Stromal cell of bone marrow (primary cell): ENCODE measurements around the gene C5orf63.
"Not testable (repeated sequence)": the region's sequence is repeated elsewhere in the genome, so short reads cannot be mapped to it uniquely, and the experiment has no call there.

Experiments
- DNase-seq: peaks from one replicate; pipeline ENCODE4 v3.0.0-alpha.2; 2012; ENCODE audit warnings: low read depth

C5orf63 gene

GRCh38 chr5:127030259-127031146 lies 42.8 kb downstream of the C5orf63 start, which contains the start of gene MARCHF3:
Gene MARCHF3 (minus strand): TSS chr5:127030558. CDS start chr5:126918171, 112,387 bp downstream.
- DNase-seq, result peak; percentile 89

GRCh38 chr5:127029581-127030258 lies 43.6 kb downstream of the C5orf63 start:
- DNase-seq, result peak; percentile 44

DNA sequence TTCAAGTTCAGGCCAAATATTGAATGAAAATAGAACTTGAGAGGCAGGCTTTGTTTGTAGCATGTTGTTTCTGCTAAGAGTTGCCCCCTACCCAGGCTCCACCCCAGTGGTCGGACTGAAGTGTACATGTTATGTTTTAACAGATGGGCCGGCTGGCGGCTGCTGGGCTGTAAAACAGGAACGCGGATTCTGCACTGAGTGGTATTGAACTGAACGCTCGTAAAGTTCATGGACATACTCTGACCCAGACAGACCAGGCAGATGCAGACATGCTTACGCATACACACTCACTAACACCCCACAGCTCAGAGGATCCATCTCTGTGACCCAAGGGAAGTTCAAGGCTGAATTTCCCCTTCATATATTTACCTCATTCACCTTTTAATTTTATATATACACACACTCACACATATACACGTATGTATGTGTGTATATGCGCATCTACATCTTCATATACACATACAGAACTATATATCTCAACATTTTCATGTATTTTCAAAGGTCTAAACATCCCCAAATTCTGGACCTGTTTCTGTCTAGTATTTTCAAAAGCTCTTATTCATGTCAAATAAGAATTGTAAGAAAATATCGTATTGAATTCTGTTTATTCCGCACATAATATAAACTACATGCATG lies 44.4 kb downstream of the C5orf63 start:
- no peak for DNase-seq

DNA sequence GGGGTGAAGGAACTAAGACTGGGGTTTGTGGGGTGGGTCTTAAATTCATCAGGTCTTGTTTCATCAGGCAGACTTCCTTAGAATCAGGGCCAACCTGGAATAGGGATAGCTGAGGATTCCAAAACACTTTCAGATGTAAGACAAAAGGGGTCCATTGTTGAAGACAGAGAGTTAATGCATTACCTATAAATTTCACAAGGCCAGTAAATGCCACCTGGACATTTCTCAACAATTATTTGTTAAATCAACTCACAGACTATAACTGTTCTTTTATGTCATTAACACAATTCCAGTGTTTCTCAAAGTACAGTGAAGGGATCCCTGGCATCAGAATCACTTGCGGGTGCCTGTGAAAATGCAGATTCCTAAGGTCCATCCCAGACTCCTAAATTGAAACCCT lies 45.8 kb downstream of the C5orf63 start:
- DNase-seq, result no peak

DNA sequence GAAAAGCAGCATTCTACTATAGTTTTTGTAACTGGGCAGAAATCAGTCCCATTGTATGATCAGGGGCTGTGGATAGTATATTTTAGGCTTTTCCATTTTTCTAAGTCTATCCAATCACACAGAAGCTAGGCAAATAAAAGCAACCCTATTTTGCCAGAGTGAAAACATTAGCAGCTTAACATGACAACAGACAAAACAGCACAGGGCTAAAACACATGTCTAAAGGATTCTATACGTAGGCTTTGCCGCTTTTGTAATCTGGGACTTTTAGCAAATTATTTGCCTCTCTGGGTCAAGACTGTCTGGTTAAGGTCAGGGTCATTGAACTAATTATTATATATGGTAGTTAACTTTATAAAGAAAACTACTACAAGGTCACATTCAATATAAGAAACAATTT lies 47.1 kb downstream of the C5orf63 start:
- DNase-seq, result no peak

- no peak for DNase-seq
Measured at GRCh38 chr5:127025467-127025866, 47.8 kb downstream of the C5orf63 start.

- no peak for DNase-seq
Measured at GRCh38 chr5:127024821-127025220, 48.5 kb downstream of the C5orf63 start.

GRCh38 chr5:127023552-127024191 lies 49.6 kb downstream of the C5orf63 start:
- not testable (repeated sequence) for DNase-seq

GRCh38 chr5:127022846-127023245 lies 50.5 kb downstream of the C5orf63 start:
- DNase-seq, result no peak

- DNase-seq, result no peak
Measured at GRCh38 chr5:127019928-127020327, 53.4 kb downstream of the C5orf63 start.

- DNase-seq, result not testable (repeated sequence)
Measured at GRCh38 chr5:127016722-127017121, 56.6 kb downstream of the C5orf63 start.

GRCh38 chr5:127015716-127016115 lies 57.6 kb downstream of the C5orf63 start:
- DNase-seq, result no peak

- DNase-seq, result no peak
Measured at GRCh38 chr5:127014573-127014972, 58.7 kb downstream of the C5orf63 start.

DNA sequence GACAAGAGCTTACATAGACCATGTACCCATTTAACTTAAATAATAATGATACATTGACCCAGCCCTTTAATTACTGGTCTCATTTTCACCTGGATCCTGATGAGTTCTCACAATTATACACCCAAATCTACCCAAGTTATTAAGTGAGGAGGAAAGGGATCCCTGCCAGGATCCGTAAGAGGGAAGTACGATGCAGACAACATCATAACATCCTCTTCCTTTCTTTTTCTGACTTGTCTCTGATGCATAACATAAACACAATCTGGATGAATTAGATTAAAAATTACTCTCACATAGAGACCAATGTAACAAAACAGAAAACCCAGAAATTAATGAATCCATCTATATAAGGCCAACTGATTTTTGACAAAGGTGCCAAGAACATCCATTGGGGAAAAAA lies 59.9 kb downstream of the C5orf63 start:
- no peak for DNase-seq

GRCh38 chr5:127012916-127013315 lies 60.4 kb downstream of the C5orf63 start:
- DNase-seq, result no peak

DNA sequence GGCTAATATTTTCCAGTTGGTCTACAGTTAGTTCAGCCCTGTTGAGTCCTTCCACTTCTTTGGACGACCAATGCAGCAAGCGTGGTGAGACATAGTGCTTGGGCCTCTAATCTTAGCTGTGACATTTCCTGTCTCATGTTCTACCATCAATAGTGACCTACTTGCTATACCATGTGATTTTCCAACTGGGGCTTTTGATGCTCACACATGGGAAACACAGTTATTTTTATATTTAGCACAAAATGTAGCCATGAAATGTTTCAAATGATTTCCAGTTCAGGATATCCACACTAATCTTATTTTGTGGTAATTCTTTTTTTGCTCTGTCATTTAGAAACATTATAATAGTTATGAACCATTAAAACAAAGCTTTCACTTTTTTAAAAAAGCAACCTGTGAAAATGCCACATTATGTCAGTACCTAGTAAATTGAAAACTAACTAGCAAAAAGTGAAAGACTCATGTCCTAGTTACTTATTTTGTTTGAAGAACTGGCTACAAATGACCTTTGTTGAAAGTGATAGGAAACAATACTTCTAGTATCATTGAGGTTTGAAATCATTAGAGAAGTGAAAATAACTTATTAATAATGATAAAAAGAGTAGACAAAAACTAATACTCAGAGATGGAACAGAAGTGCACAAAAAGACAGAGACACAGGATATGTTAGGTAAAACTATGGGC lies 61.2 kb downstream of the C5orf63 start:
- no peak for DNase-seq

DNA sequence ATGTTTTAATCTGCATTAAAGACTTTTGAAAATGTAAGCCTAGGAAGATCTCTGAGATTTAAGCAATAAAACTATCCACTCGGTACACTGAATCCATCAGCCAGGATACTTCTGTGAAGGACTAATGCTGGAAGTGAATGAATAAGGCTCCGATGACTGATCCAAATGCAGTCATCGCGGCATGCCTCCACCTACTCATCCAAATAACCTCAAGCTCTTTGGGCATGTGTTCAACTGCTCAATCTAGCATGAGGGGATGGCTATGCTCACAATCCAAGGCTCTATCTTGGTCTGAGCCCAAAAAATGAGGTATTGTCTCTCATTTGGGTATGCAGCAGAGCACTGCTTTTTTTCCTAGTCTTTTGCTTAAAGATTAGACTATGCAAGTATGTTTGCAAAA lies 62.1 kb downstream of the C5orf63 start:
- peak; percentile 88 for DNase-seq

GRCh38 chr5:127010362-127010761 lies 62.9 kb downstream of the C5orf63 start:
- no peak for DNase-seq

- no peak for DNase-seq
Measured at GRCh38 chr5:127009784-127010183, 63.5 kb downstream of the C5orf63 start.

- no peak for DNase-seq
Measured at GRCh38 chr5:127008300-127008975, 64.9 kb downstream of the C5orf63 start.

DNA sequence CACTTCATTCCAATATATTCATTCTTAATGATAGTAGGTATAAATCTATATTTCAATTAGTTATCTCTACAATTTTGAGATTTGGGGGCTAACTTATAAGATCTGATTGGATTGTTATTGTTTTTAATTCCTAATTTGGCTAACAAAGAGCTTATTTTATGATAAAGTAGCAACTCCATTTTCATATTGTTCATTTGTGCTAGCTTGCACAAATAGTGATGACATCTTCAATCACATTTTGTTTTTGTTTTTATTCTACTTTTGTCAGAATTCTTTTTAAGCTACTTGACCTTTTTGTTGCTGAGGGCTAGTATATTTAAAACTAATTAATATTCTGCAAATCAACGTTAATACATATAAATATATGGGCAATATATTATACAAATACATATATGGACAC lies 65.8 kb downstream of the C5orf63 start:
- DNase-seq, result no peak
